Measurements from ENCODE around the gene SCAMP4.

DNA sequence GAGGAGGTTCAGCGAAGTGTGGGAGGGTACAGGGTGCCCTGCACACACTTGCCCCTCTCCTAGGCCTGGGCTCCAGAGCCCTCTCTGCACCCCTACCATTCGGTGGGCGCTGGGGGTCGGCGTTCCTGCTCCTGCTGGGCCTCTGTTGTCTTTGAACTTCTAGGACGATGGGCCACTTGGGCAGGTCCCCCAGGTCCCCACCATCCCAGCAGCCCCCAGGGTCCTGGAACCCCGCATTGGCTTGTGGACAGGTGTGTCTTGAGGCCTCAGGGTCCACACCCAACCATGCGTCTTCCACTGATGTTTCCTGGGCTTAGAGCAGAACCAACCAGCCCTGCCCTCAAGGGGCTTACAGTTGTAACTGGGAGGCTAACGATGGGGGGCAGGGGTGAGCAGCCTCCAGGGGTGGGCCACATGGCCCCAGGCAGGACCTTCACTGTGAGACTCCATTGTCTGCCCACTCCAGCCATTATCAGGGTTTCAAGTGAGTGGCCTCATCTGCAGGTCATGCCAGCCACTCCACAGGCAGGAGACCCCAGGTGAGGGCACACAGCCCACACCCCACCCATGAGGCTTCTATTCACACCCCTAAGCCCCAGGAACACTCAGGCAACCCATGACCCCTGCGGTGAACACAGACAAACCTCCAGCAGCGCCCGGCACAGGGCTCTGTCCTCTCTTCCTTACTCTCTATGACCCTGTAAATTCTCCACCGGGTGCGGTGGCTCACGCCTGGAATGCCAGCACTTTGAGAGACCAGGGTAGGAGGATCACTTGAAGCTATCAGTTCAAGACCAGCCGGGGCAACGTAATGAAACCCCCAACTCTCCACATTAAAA lies 39.8 kb upstream of the SCAMP4 start:
- TF ChIP-seq, protein P1, sequence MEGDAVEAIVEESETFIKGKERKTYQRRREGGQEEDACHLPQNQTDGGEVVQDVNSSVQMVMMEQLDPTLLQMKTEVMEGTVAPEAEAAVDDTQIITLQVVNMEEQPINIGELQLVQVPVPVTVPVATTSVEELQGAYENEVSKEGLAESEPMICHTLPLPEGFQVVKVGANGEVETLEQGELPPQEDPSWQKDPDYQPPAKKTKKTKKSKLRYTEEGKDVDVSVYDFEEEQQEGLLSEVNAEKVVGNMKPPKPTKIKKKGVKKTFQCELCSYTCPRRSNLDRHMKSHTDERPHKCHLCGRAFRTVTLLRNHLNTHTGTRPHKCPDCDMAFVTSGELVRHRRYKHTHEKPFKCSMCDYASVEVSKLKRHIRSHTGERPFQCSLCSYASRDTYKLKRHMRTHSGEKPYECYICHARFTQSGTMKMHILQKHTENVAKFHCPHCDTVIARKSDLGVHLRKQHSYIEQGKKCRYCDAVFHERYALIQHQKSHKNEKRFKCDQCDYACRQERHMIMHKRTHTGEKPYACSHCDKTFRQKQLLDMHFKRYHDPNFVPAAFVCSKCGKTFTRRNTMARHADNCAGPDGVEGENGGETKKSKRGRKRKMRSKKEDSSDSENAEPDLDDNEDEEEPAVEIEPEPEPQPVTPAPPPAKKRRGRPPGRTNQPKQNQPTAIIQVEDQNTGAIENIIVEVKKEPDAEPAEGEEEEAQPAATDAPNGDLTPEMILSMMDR (IDR thresholded peaks at IDR 0.05), result no peak
- no peak for TF ChIP-seq POLR2A (IDR thresholded peaks at IDR 0.05)
- no peak for TF ChIP-seq POLR2AphosphoS5 (IDR thresholded peaks at IDR 0.05)
